ENCODE data around the gene PXMP4.

GRCh38 chr20:33757046-33757445, 36.9 kb upstream of the PXMP4 start:
- TF ChIP-seq TAF1 (IDR thresholded peaks at IDR 0.05; ENCODE audit: borderline replicate concordance, insufficient read depth, low read length) (no peak), SIN3A (IDR thresholded peaks at IDR 0.05; ENCODE audit: borderline replicate concordance, insufficient read depth, low read length) (no peak)

Measured in PFSK-1 (cell line).